CD4-positive, alpha-beta T cell treated with Interleukin-15 for 4 hours (primary cell): ENCODE measurements around the gene HPN.
"Not testable (repeated sequence)": the region's sequence is repeated elsewhere in the genome, so short reads cannot be mapped to it uniquely, and the experiment has no call there.

Experiments
- DNase-seq: peaks from one replicate; pipeline ENCODE4 v3.0.0-alpha.2; 2020; ENCODE audit warnings: low spot score

Gene HPN

GRCh38 chr19:35042954-35043604 lies 1.6 kb downstream of the HPN start:
- DNase-seq: no peak

GRCh38 chr19:35043906-35044305 lies 2.4 kb downstream of the HPN start:
- no peak for DNase-seq

- peak; percentile 54 for DNase-seq
Observed at GRCh38 chr19:35044317-35045117, 3.0 kb downstream of the HPN start.

- peak; percentile 14 for DNase-seq
Observed at GRCh38 chr19:35045667-35046300, 4.3 kb downstream of the HPN start.

- DNase-seq: no peak
Observed at GRCh38 chr19:35046461-35046860, 4.9 kb downstream of the HPN start.

GRCh38 chr19:35048911-35049411 lies 7.4 kb downstream of the HPN start:
- DNase-seq: no peak

GRCh38 chr19:35049456-35049855 lies 7.9 kb downstream of the HPN start:
- no peak for DNase-seq

GRCh38 chr19:35050662-35051061 lies 9.1 kb downstream of the HPN start:
- DNase-seq: not testable (repeated sequence)

GRCh38 chr19:35051268-35051667 lies 9.7 kb downstream of the HPN start:
- DNase-seq: not testable (repeated sequence)

- DNase-seq: no peak
Observed at GRCh38 chr19:35051796-35052195, 10.3 kb downstream of the HPN start.

- DNase-seq: no peak
Observed at GRCh38 chr19:35052599-35053190, 11.2 kb downstream of the HPN start.

- DNase-seq: no peak
Observed at GRCh38 chr19:35053667-35054293, 12.3 kb downstream of the HPN start.

- no peak for DNase-seq
Observed at GRCh38 chr19:35054626-35055025, 13.1 kb downstream of the HPN start.

GRCh38 chr19:35055715-35056179 lies 14.2 kb downstream of the HPN start:
- DNase-seq: no peak

GRCh38 chr19:35056513-35057063 lies 15.1 kb downstream of the HPN start:
- DNase-seq: no peak

- DNase-seq: no peak
Observed at GRCh38 chr19:35058370-35058769, 16.8 kb downstream of the HPN start.

- DNase-seq: no peak
Observed at GRCh38 chr19:35059006-35059798, 17.7 kb downstream of the HPN start.

- no peak for DNase-seq
Observed at GRCh38 chr19:35059799-35060091, 18.2 kb downstream of the HPN start.

GRCh38 chr19:35060160-35060855 lies 18.8 kb downstream of the HPN start:
- DNase-seq: no peak
